ENCODE data around the gene PDE4DIP. TPM values are rescaled to one million over a fixed set of nuclear protein-coding genes. Genes with fewer than 3 reads are reported as not detected.
"Not testable (repeated sequence)": the region's sequence is repeated elsewhere in the genome, so short reads cannot be mapped to it uniquely, and the experiment has no call there.

The PDE4DIP gene
- total RNA-seq, 4 donors from 2014 or later: 170 to 293 (median 218) TPM

GRCh38 chr1:148853363-148853762, 9.1 kb downstream of the PDE4DIP start:
- H3K4me1 ChIP-seq, H3K27me3 ChIP-seq, H3K4me3 ChIP-seq, ATAC-seq, H3K9me3 ChIP-seq, H3K27ac ChIP-seq, H3K36me3 ChIP-seq: not testable (repeated sequence)
- WGBS, 2 donors (ENCODE audit: low coverage in 1 of 2): no CpG with 5 or more reads among the region's 5 CpGs

GRCh38 chr1:148854063-148854462, 9.8 kb downstream of the PDE4DIP start:
- WGBS, 2 donors (ENCODE audit: low coverage in 1 of 2): no CpG with 5 or more reads among the region's 6 CpGs
- not testable (repeated sequence) for H3K36me3 ChIP-seq, H3K4me3 ChIP-seq, H3K9me3 ChIP-seq, ATAC-seq, H3K27me3 ChIP-seq, H3K4me1 ChIP-seq, H3K27ac ChIP-seq

GRCh38 chr1:148855367-148855766, 11.1 kb downstream of the PDE4DIP start:
- H3K9me3 ChIP-seq, H3K4me1 ChIP-seq, H3K27me3 ChIP-seq, ATAC-seq, H3K4me3 ChIP-seq, H3K27ac ChIP-seq, H3K36me3 ChIP-seq: not testable (repeated sequence)
- no CpG with 5 or more reads among the region's 5 CpGs for WGBS, 2 donors (ENCODE audit: low coverage in 1 of 2)

GRCh38 chr1:148860049-148860448, 15.8 kb downstream of the PDE4DIP start:
- H3K27ac ChIP-seq, H3K36me3 ChIP-seq, H3K9me3 ChIP-seq, ATAC-seq, H3K27me3 ChIP-seq, H3K4me1 ChIP-seq, H3K4me3 ChIP-seq: not testable (repeated sequence)
- no CpG with 5 or more reads among the region's 2 CpGs for WGBS, 2 donors (ENCODE audit: low coverage in 1 of 2)

- H3K27ac ChIP-seq, H3K27me3 ChIP-seq, H3K36me3 ChIP-seq, H3K9me3 ChIP-seq, H3K4me3 ChIP-seq, H3K4me1 ChIP-seq: not testable (repeated sequence)
- WGBS, 2 donors (ENCODE audit: low coverage in 1 of 2): no CpG with 5 or more reads among the region's 6 CpGs
- peak; percentile 25 for ATAC-seq
These were observed 16.5 kb downstream of the PDE4DIP start for GRCh38 chr1:148860579-148861259.

GRCh38 chr1:148862590-148862989, 18.4 kb downstream of the PDE4DIP start:
- not testable (repeated sequence) for H3K9me3 ChIP-seq, H3K4me1 ChIP-seq, H3K4me3 ChIP-seq, H3K36me3 ChIP-seq, H3K27ac ChIP-seq, ATAC-seq, H3K27me3 ChIP-seq
- no CpG with 5 or more reads among the region's 3 CpGs for WGBS, 2 donors (ENCODE audit: low coverage in 1 of 2)

GRCh38 chr1:148868924-148869633, 24.9 kb downstream of the PDE4DIP start:
- H3K4me3 ChIP-seq, H3K27ac ChIP-seq, ATAC-seq, H3K36me3 ChIP-seq, H3K4me1 ChIP-seq, H3K27me3 ChIP-seq, H3K9me3 ChIP-seq: not testable (repeated sequence)
- WGBS, 2 donors (ENCODE audit: low coverage in 1 of 2): no CpG with 5 or more reads among the region's 6 CpGs

GRCh38 chr1:148869634-148869961, 25.4 kb downstream of the PDE4DIP start:
- not testable (repeated sequence) for ATAC-seq, H3K4me3 ChIP-seq, H3K27ac ChIP-seq, H3K4me1 ChIP-seq, H3K36me3 ChIP-seq, H3K9me3 ChIP-seq, H3K27me3 ChIP-seq
- no CpG with 5 or more reads among the region's 1 CpG for WGBS, 2 donors (ENCODE audit: low coverage in 1 of 2)

- WGBS, 2 donors (ENCODE audit: low coverage in 1 of 2): no CpG with 5 or more reads among the region's 5 CpGs
- not testable (repeated sequence) for H3K4me3 ChIP-seq, H3K27me3 ChIP-seq, H3K36me3 ChIP-seq, H3K4me1 ChIP-seq, H3K9me3 ChIP-seq, H3K27ac ChIP-seq
- ATAC-seq: peak; percentile 81
These were observed 30.5 kb downstream of the PDE4DIP start for GRCh38 chr1:148874408-148875388.

GRCh38 chr1:148879812-148880416, 35.7 kb downstream of the PDE4DIP start:
- not testable (repeated sequence) for H3K9me3 ChIP-seq, H3K27me3 ChIP-seq, H3K4me1 ChIP-seq, H3K36me3 ChIP-seq, H3K27ac ChIP-seq, H3K4me3 ChIP-seq
- no CpG with 5 or more reads among the region's 2 CpGs for WGBS, 2 donors (ENCODE audit: low coverage in 1 of 2)
- peak; percentile 60 for ATAC-seq

GRCh38 chr1:148881261-148881660, 37.0 kb downstream of the PDE4DIP start:
- H3K36me3 ChIP-seq, H3K9me3 ChIP-seq, ATAC-seq: not testable (repeated sequence)

GRCh38 chr1:148885219-148885618, 41.0 kb downstream of the PDE4DIP start:
- WGBS, 2 donors (ENCODE audit: low coverage in 1 of 2): 73% methylated on average over 2 of the region's 4 CpGs; no CpG with 5 or more reads in 1 of the 2 donors
- H3K4me1 ChIP-seq, H3K9me3 ChIP-seq, H3K27me3 ChIP-seq, H3K27ac ChIP-seq, ATAC-seq, H3K4me3 ChIP-seq, H3K36me3 ChIP-seq: not testable (repeated sequence)

More at GRCh38 chr1:148881261-148881660, 37.0 kb downstream of the PDE4DIP start:
- not testable (repeated sequence) for H3K27ac ChIP-seq, H3K4me1 ChIP-seq, H3K4me3 ChIP-seq, H3K27me3 ChIP-seq
- no CpG with 5 or more reads among the region's 1 CpG for WGBS, 2 donors (ENCODE audit: low coverage in 1 of 2)

- H3K27ac ChIP-seq, ATAC-seq, H3K36me3 ChIP-seq, H3K9me3 ChIP-seq, H3K4me3 ChIP-seq, H3K27me3 ChIP-seq, H3K4me1 ChIP-seq: not testable (repeated sequence)
- no CpG with 5 or more reads among the region's 4 CpGs for WGBS, 2 donors (ENCODE audit: low coverage in 1 of 2)
These were observed 42.1 kb downstream of the PDE4DIP start for GRCh38 chr1:148886293-148886692.
